NCI-H82 (cell line): Measurements from ENCODE around the gene AR.

Experiments used
- DNase-seq: peaks from one replicate; lab custom pipeline; 2025; lab: John Stamatoyannopoulos, UW

AR gene

GRCh38 chrX:67568769-67569168 is 24.9 kb downstream of the AR start:
- DNase-seq = no peak

- no peak for DNase-seq
Observed at GRCh38 chrX:67570839-67571238, 27.0 kb downstream of the AR start.

GRCh38 chrX:67574696-67575095 is 30.9 kb downstream of the AR start:
- DNase-seq = no peak

GRCh38 chrX:67582436-67582835 is 38.6 kb downstream of the AR start:
- no peak for DNase-seq

- no peak for DNase-seq
Observed at GRCh38 chrX:67583171-67583570, 39.4 kb downstream of the AR start.

GRCh38 chrX:67585401-67585800 is 41.6 kb downstream of the AR start:
- DNase-seq = no peak

- no peak for DNase-seq
Observed at GRCh38 chrX:67587946-67588624, 44.3 kb downstream of the AR start.

- no peak for DNase-seq
Observed at GRCh38 chrX:67596839-67597790, 53.3 kb downstream of the AR start.

GRCh38 chrX:67599532-67599931 is 55.7 kb downstream of the AR start:
- no peak for DNase-seq

GRCh38 chrX:67601771-67602170 is 58.0 kb downstream of the AR start:
- no peak for DNase-seq

GRCh38 chrX:67604979-67605703 is 61.3 kb downstream of the AR start:
- no peak for DNase-seq

GRCh38 chrX:67607466-67607865 is 63.6 kb downstream of the AR start:
- no peak for DNase-seq

- no peak for DNase-seq
Observed at GRCh38 chrX:67610282-67610681, 66.5 kb downstream of the AR start.

- no peak for DNase-seq
Observed at GRCh38 chrX:67612231-67612630, 68.4 kb downstream of the AR start.

- no peak for DNase-seq
Observed at GRCh38 chrX:67613366-67613765, 69.5 kb downstream of the AR start.

GRCh38 chrX:67613996-67614395 is 70.2 kb downstream of the AR start:
- DNase-seq = no peak

- DNase-seq = no peak
Observed at GRCh38 chrX:67614423-67614822, 70.6 kb downstream of the AR start.

- DNase-seq = no peak
Observed at GRCh38 chrX:67619253-67619652, 75.4 kb downstream of the AR start.

GRCh38 chrX:67622053-67622585 is 78.3 kb downstream of the AR start:
- no peak for DNase-seq

GRCh38 chrX:67624325-67624724 is 80.5 kb downstream of the AR start:
- DNase-seq = no peak

- no peak for DNase-seq
Observed at GRCh38 chrX:67635424-67635823, 91.6 kb downstream of the AR start.

- DNase-seq = no peak
Observed at GRCh38 chrX:67636532-67636931, 92.7 kb downstream of the AR start.
